ENCODE results near the gene SLC26A5. TPM values are rescaled to one million over a fixed set of nuclear protein-coding genes. Genes with fewer than 3 reads are reported as not detected.
"Not testable (repeated sequence)": the region's sequence is repeated elsewhere in the genome, so short reads cannot be mapped to it uniquely, and the experiment has no call there.

SLC26A5 gene, protein sequence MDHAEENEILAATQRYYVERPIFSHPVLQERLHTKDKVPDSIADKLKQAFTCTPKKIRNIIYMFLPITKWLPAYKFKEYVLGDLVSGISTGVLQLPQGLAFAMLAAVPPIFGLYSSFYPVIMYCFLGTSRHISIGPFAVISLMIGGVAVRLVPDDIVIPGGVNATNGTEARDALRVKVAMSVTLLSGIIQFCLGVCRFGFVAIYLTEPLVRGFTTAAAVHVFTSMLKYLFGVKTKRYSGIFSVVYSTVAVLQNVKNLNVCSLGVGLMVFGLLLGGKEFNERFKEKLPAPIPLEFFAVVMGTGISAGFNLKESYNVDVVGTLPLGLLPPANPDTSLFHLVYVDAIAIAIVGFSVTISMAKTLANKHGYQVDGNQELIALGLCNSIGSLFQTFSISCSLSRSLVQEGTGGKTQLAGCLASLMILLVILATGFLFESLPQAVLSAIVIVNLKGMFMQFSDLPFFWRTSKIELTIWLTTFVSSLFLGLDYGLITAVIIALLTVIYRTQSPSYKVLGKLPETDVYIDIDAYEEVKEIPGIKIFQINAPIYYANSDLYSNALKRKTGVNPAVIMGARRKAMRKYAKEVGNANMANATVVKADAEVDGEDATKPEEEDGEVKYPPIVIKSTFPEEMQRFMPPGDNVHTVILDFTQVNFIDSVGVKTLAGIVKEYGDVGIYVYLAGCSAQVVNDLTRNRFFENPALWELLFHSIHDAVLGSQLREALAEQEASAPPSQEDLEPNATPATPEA
- total RNA-seq: not detected
- 0.07 TPM for polyA plus RNA-seq
- long read RNA-seq, donor 1: 0 reads
- long read RNA-seq, donor 2: 0 reads
- long read RNA-seq, donor 3, partial matches to known transcripts: 0 of 1 reads
- long read RNA-seq, donor 3, other reads (novel, unspliced or antisense): 1 of 1 reads
- long read RNA-seq, donor 4: 0 reads

- ATAC-seq (peak; percentile 45 to 75), DNase-seq (peak in 1 of 3 donors; percentile 32)
- WGBS: 3% methylated on average over 54 of the region's 54 CpGs
- intact Hi-C loops (cut with DNase I): no loop called here
- Histone ChIP-seq H3K4me3 (ENCODE audit: low read length) (peak within 1 kb of the TSS; percentile 33), H3K27me3 (ENCODE audit: control insufficient read depth, insufficient read depth) (no peaks in the 10 kb centered on the region), H3K9me3 (ENCODE audit: control insufficient read depth, low read length) (no peaks in the 10 kb centered on the region), H3K4me1 (ENCODE audit: control insufficient read depth, insufficient read depth, low read length) (no peaks in the 10 kb centered on the region), H3K27ac (ENCODE audit: low read length) (no peak within 1 kb of the TSS)
Observed at GRCh38 chr7:103446049-103446520, at the start of gene SLC26A5. Gene SLC26A5 (minus strand): TSS chr7:103446207. CDS start chr7:103421514, 24,693 bp downstream.

- Histone ChIP-seq H3K27me3 (ENCODE audit: control insufficient read depth, insufficient read depth) (no peaks in the 10 kb centered on the region), H3K4me1 (ENCODE audit: control insufficient read depth, insufficient read depth, low read length) (no peaks in the 10 kb centered on the region), H3K9me3 (ENCODE audit: control insufficient read depth, low read length) (no peaks in the 10 kb centered on the region), H3K4me3 (ENCODE audit: low read length) (no peak overlapping the region), H3K27ac (ENCODE audit: low read length) (no peak overlapping the region)
- DNase-seq: no peak
- 90% methylated on average over 4 of the region's 4 CpGs for WGBS
- ATAC-seq: no peak
- intact Hi-C loops (cut with DNase I): no loop called here
Observed at GRCh38 chr7:103487419-103487818, 41.4 kb upstream of the SLC26A5 start.

DNA sequence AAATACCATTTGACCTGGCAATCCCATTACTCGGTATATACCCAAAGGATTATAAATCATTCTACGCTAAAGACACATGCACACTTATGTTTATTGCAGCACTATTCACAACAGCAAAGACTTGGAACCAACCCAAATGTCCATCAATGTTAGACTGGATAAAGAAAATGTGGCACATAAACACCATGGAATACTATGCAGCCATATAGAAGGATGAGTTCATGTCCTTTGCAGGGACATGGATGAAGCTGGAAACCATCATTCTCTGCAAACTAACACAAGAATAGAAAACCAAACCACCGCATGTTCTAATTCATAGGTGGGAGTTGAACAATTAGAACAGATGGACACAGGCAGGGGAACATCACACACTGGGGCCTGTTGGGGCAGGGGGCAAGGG, 40.9 kb upstream of the SLC26A5 start:
- ATAC-seq; intact Hi-C loops (cut with DNase I); H3K27me3 ChIP-seq (ENCODE audit: control insufficient read depth, insufficient read depth); H3K27ac ChIP-seq (ENCODE audit: low read length); DNase-seq; H3K9me3 ChIP-seq (ENCODE audit: control insufficient read depth, low read length); H3K4me3 ChIP-seq (ENCODE audit: low read length); H3K4me1 ChIP-seq (ENCODE audit: control insufficient read depth, insufficient read depth, low read length): not testable (repeated sequence)
- 94% methylated on average over 3 of the region's 3 CpGs for WGBS

GRCh38 chr7:103480771-103481170, 34.8 kb upstream of the SLC26A5 start:
- no peaks in the 10 kb centered on the region for H3K9me3 ChIP-seq (ENCODE audit: control insufficient read depth, low read length)
- intact Hi-C loops (cut with DNase I): no loop called here

GRCh38 chr7:103474956-103475355, 28.9 kb upstream of the SLC26A5 start:
- WGBS: 35% methylated on average over 5 of the region's 5 CpGs
- intact Hi-C loops (cut with DNase I): no loop called here
- no peak for ATAC-seq

More at GRCh38 chr7:103480771-103481170, 34.8 kb upstream of the SLC26A5 start:
- Histone ChIP-seq H3K4me3 (ENCODE audit: low read length) (no peak overlapping the region), H3K27me3 (ENCODE audit: control insufficient read depth, insufficient read depth) (peaks cover 4% of the 10 kb centered on the region), H3K27ac (ENCODE audit: low read length) (no peak overlapping the region), H3K4me1 (ENCODE audit: control insufficient read depth, insufficient read depth, low read length) (no peaks in the 10 kb centered on the region)
- ATAC-seq (no peak), DNase-seq (no peak)
- 70% methylated on average over 2 of the region's 2 CpGs for WGBS

DNA sequence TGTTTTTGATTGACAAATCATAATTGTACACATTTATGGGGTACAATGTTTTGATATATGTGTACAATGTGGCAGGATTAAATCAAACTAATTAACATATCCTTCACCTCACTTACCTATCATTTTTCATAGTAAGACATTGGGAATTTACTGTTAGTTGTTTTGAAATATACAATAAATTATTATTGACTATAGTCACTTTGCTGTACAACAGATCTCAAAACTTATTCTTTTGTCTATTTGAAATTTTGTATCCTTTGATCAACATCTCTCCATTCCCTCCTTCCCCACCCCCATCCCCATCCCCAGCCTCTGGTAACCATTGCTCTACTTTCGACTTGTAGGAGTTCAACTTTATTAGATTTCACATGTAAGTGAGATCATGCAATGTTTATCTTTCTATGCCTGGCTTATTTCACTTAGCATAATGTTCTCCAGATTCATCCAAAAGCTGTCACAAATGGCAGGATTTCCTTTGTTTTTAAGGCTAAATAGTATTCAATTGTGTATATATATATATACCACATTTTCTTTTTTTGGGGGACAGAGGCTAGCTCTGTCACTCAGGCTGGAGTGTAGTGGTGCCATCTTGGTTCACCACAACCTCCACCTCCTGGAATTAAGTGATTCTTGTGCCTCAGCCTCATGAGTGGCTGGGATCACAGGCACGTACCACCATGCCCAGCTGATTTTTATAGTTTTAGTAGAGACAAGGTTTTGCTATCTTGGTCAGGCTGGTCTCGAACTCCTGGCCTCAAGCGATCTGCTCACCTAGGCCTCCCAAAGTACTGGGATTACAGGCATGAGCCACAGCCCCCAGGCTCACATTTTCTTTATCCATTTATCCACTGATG, 23.3 kb upstream of the SLC26A5 start:
- no peak for DNase-seq
- Histone ChIP-seq H3K9me3 (ENCODE audit: control insufficient read depth, low read length) (no peaks in the 10 kb centered on the region), H3K4me3 (ENCODE audit: low read length) (no peak overlapping the region), H3K27ac (ENCODE audit: low read length) (no peak overlapping the region), H3K27me3 (ENCODE audit: control insufficient read depth, insufficient read depth) (no peaks in the 10 kb centered on the region), H3K4me1 (ENCODE audit: control insufficient read depth, insufficient read depth, low read length) (no peaks in the 10 kb centered on the region)
- intact Hi-C loops (cut with DNase I): no loop called here
- 84% methylated on average over 4 of the region's 4 CpGs for WGBS
- ATAC-seq: no peak

More at GRCh38 chr7:103474956-103475355, 28.9 kb upstream of the SLC26A5 start:
- Histone ChIP-seq H3K9me3 (ENCODE audit: control insufficient read depth, low read length) (no peaks in the 10 kb centered on the region), H3K4me1 (ENCODE audit: control insufficient read depth, insufficient read depth, low read length) (no peaks in the 10 kb centered on the region), H3K27ac (ENCODE audit: low read length) (no peak overlapping the region), H3K27me3 (ENCODE audit: control insufficient read depth, insufficient read depth) (no peaks in the 10 kb centered on the region), H3K4me3 (ENCODE audit: low read length) (no peak overlapping the region)
- no peak for DNase-seq

- Histone ChIP-seq H3K27ac (ENCODE audit: low read length) (no peak overlapping the region), H3K9me3 (ENCODE audit: control insufficient read depth, low read length) (no peaks in the 10 kb centered on the region), H3K4me3 (ENCODE audit: low read length) (no peak overlapping the region), H3K4me1 (ENCODE audit: control insufficient read depth, insufficient read depth, low read length) (no peaks in the 10 kb centered on the region), H3K27me3 (ENCODE audit: control insufficient read depth, insufficient read depth) (no peaks in the 10 kb centered on the region)
- no peak for ATAC-seq
- no peak for DNase-seq
- 43% methylated on average over 3 of the region's 3 CpGs for WGBS
- intact Hi-C loops (cut with DNase I): no loop called here
Observed at GRCh38 chr7:103466814-103467213, 20.8 kb upstream of the SLC26A5 start.

- Histone ChIP-seq H3K27me3 (ENCODE audit: control insufficient read depth, insufficient read depth) (no peaks in the 10 kb centered on the region), H3K4me3 (ENCODE audit: low read length) (no peak overlapping the region), H3K9me3 (ENCODE audit: control insufficient read depth, low read length) (no peaks in the 10 kb centered on the region), H3K27ac (ENCODE audit: low read length) (no peak overlapping the region), H3K4me1 (ENCODE audit: control insufficient read depth, insufficient read depth, low read length) (no peaks in the 10 kb centered on the region)
- 84% methylated on average over 7 of the region's 7 CpGs for WGBS
- intact Hi-C loops (cut with DNase I): no loop called here
- no peak for DNase-seq
- no peak for ATAC-seq
Observed at GRCh38 chr7:103462358-103462757, 16.4 kb upstream of the SLC26A5 start.

- H3K4me1 ChIP-seq (ENCODE audit: control insufficient read depth, insufficient read depth, low read length): no peaks in the 10 kb centered on the region
- no peak overlapping the region for H3K27ac ChIP-seq (ENCODE audit: low read length)
- WGBS: 17% methylated on average over 17 of the region's 17 CpGs
- no peaks in the 10 kb centered on the region for H3K9me3 ChIP-seq (ENCODE audit: control insufficient read depth, low read length)
- intact Hi-C loops (cut with DNase I): no loop called here
- DNase-seq (peak in 1 of 3 donors; percentile 49), ATAC-seq (peak; percentile 51 to 64)
- no peaks in the 10 kb centered on the region for H3K27me3 ChIP-seq (ENCODE audit: control insufficient read depth, insufficient read depth)
- H3K4me3 ChIP-seq (ENCODE audit: low read length): no peak overlapping the region
Observed at GRCh38 chr7:103447073-103447960, 1.3 kb upstream of the SLC26A5 start.
